H1 (cell line): Measurements from ENCODE around the gene OXCT2. TPM values are rescaled to one million over a fixed set of nuclear protein-coding genes. Genes with fewer than 3 reads are reported as not detected.

Experiments used
- BRCA1 ChIP-seq: IDR thresholded peaks from 2 replicates; pipeline ENCODE4 v1.6.1; 2012; ENCODE audit warnings: low read depth, low read length, improper control_type of control experiment
- CBX8 ChIP-seq: fragments of 300-800, 300-1000 bp; sonication (generic); IDR thresholded peaks from 2 replicates; pipeline ENCODE4 v1.7.1; 2016; ENCODE audit warnings: low read depth, low read length, borderline replicate concordance
- PHF8 ChIP-seq: fragments of 200-600 bp; sonication (generic); conservative IDR thresholded peaks from 2 replicates; pipeline ENCODE4 v1.7.1; 2012; ENCODE audit warnings: low read depth, mild to moderate bottlenecking, inconsistent platforms, low read length, moderate library complexity
- polyA plus RNA-seq, 7 experiments: library from polyadenylated mRNA; depleted of rRNA in 3 of 7; stranded (reverse) in 5 of 7; unstranded in 2 of 7; fragments of >200 nt in 5 of 7; fragments of 200-250 nt in 2 of 7; gene quantifications; 1 replicate in 5 of 7; 2 replicates in 1 of 7; 4 replicates in 1 of 7; pipeline versions ENCODE4 v1.2.1 to v1.2.3, GENCODE V29; 2011 to 2013; ENCODE audit warnings: missing spikeins in 2 of 7, mixed read lengths in 2 of 7
- total RNA-seq: library from RNA; stranded (reverse); fragmentation: NEBNext Ultra II Directional; extraction: Animal tissue kit (Norgen Biotek cat#: 25700); gene quantifications from 2 replicates; pipeline ENCODE4 v1.2.1, GENCODE V29; 2021
- TF ChIP-seq, protein P1 (sequence below): IDR thresholded peaks from 2 replicates; pipeline ENCODE4 v1.6.1; 2011; ENCODE audit warnings: low read length, improper control_type of control experiment

Gene OXCT2
- total and polyA plus RNA-seq, 2 of the 8 experiments (the other 6 are each of a cell fraction or from before 2014, with no cell fraction given): 2.6 to 2.9 TPM

GRCh38 chr1:39735731-39736130 lies 35.4 kb downstream of the OXCT2 start (continued):
- TF ChIP-seq, protein P1, sequence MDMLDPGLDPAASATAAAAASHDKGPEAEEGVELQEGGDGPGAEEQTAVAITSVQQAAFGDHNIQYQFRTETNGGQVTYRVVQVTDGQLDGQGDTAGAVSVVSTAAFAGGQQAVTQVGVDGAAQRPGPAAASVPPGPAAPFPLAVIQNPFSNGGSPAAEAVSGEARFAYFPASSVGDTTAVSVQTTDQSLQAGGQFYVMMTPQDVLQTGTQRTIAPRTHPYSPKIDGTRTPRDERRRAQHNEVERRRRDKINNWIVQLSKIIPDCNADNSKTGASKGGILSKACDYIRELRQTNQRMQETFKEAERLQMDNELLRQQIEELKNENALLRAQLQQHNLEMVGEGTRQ: no peak
- no peak for TF ChIP-seq CBX8
- TF ChIP-seq BRCA1: no peak
- TF ChIP-seq PHF8: no peak
